ENCODE results near the gene GOLPH3. TPM values are rescaled to one million over a fixed set of nuclear protein-coding genes. Genes with fewer than 3 reads are reported as not detected.

The GOLPH3 gene
- total and polyA plus RNA-seq, 2 of the 8 experiments (the other 6 are each of a cell fraction or from before 2014, with no cell fraction given) = 53.7 to 93.6 TPM

DNA sequence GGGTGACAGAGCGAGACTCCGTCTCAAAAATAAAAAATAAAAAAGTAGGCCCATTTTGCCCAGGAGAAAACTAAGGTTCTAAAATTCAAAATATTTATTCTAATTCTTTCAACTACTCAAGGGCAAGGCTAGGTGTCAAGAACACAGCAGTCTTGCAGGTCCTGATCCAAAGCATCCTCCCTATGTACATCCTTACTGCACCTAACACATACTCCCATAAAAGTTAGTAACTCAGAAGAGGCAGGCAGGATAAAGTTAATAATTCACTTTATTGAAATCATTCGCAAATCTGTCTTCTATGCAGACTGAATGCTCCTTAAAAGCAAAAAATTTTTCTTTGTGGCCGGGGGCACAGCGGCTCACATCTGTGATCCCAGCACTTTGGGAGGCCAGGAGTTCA lies 11.1 kb downstream of the GOLPH3 start:
- POLR2A ChIA-PET (ENCODE audit: partially characterized antibody) = interaction anchor here (1.2 to 2.8 kb wide), 2 partner anchors 10 to 22 kb away, joined by 3 to 14 read pairs; partner anchors contain the start of gene GOLPH3
- no peaks in the 10 kb centered on the region for H3K27me3 ChIP-seq (replicated peaks in 1 of 4; ENCODE audit: control insufficient read depth in 3 of 4, extremely low read depth in 1 of 4, insufficient read depth in 3 of 4, low read length in 3 of 4)
- no peak overlapping the region for H4K91ac ChIP-seq (replicated peaks; ENCODE audit: insufficient read length, low read length)
- H2BK120ac ChIP-seq (replicated peaks; ENCODE audit: low read depth, low read length) = no peak overlapping the region
- no peak overlapping the region for H3K56ac ChIP-seq (replicated peaks; ENCODE audit: insufficient read length, low read depth, low read length)
- no peak overlapping the region for H2BK15ac ChIP-seq (ENCODE audit: low read length)
- H3K4me1 ChIP-seq (replicated peaks in 1 of 4; ENCODE audit: control insufficient read depth in 3 of 4, insufficient read depth in 4 of 4, low read length in 3 of 4) = peaks cover 0 to 3% (median 0%) of the 10 kb centered on the region in 4 experiments; a peak in 1 of 7 replicates
- no peak overlapping the region for H3K4me3 ChIP-seq (ENCODE audit: extremely low read depth in 1 of 4, insufficient read depth in 2 of 4, low read depth in 3 of 4, low read length in 4 of 4)
- no peak overlapping the region for H4K5ac ChIP-seq (ENCODE audit: insufficient read length, low read depth, low read length)
- no peak overlapping the region for H3K27ac ChIP-seq (ENCODE audit: low read depth, low read length)
- H3K23ac ChIP-seq (ENCODE audit: insufficient read length) = no peak overlapping the region
- no peak for DNase-seq (ENCODE audit: low read depth in 1 of 2, low spot score in 2 of 2)
- H3K14ac ChIP-seq (ENCODE audit: insufficient read length) = no peak overlapping the region
- no peak overlapping the region for H2AFZ ChIP-seq (ENCODE audit: low read length)
- H2BK12ac ChIP-seq (ENCODE audit: low read depth, low read length) = no peak overlapping the region
- no peak overlapping the region for H3K4ac ChIP-seq (replicated peaks; ENCODE audit: insufficient read length, low read depth, low read length)
- 95% methylated on average over 5 of the region's 5 CpGs; no CpG with 5 or more reads in 1 of the 2 experiments for WGBS, 2 experiments (ENCODE audit: extremely low coverage in 1 of 2, insufficient coverage in 1 of 2, insufficient read length in 1 of 2, insufficient replicate concordance in 2 of 2, low coverage in 1 of 2, low lambda C conversion rate in 2 of 2, missing lambda C conversion rate in 1 of 2)
- no peak overlapping the region for H3K18ac ChIP-seq (ENCODE audit: extremely low read depth, low read length)
- peaks cover 6% of the 10 kb centered on the region for H3K79me1 ChIP-seq (ENCODE audit: low read depth, low read length)
- no peak overlapping the region for H2BK5ac ChIP-seq (ENCODE audit: low read depth, low read length)
- CTCF ChIA-PET (ENCODE audit: partially characterized antibody) = interaction anchor here (1.0 kb wide), 1 partner anchor 30 kb away, joined by 3 read pairs; no protein-coding TSS in a partner anchor
- no peak for FAIRE-seq
- H3K9ac ChIP-seq (replicated peaks in 1 of 4; ENCODE audit: extremely low read depth in 1 of 4, low read depth in 3 of 4, low read length in 3 of 4) = no peak overlapping the region
- peaks cover 7 to 12% of the 10 kb centered on the region in 2 experiments for H4K20me1 ChIP-seq (replicated peaks in 1 of 2; ENCODE audit: control insufficient read depth in 1 of 2, insufficient read depth in 2 of 2, low read length in 2 of 2)
- H4K8ac ChIP-seq (ENCODE audit: extremely low read depth, insufficient read depth, low read length) = no peak overlapping the region
- peaks cover 5 to 24% (median 10%) of the 10 kb centered on the region in 4 experiments; a peak in 7 of 8 replicates for H3K36me3 ChIP-seq (ENCODE audit: control insufficient read depth in 2 of 4, insufficient read depth in 4 of 4, low read length in 3 of 4)
- no peaks in the 10 kb centered on the region; the same call in 1 of the 2 replicates for H3K23me2 ChIP-seq (ENCODE audit: low read depth, low read length)
- no peak overlapping the region for H3K4me2 ChIP-seq (ENCODE audit: insufficient read depth in 1 of 2, low read depth in 2 of 2, low read length in 2 of 2)
- peaks cover 18 to 93% of the 10 kb centered on the region in 2 experiments for H3K79me2 ChIP-seq (ENCODE audit: control insufficient read depth in 1 of 2, insufficient read depth in 2 of 2, low read length in 2 of 2)
- no peak overlapping the region for H2AK5ac ChIP-seq (ENCODE audit: low read depth, low read length)
- no peaks in the 10 kb centered on the region for H3K9me3 ChIP-seq (ENCODE audit: insufficient read depth in 2 of 2, low read depth in 1 of 2, low read length in 1 of 2)
- no peak overlapping the region for H2BK20ac ChIP-seq (ENCODE audit: low read length)
- TF ChIP-seq BRCA1 (IDR thresholded peaks at IDR 0.05; ENCODE audit: low read depth, low read length) = no peak
- TF ChIP-seq NANOG (IDR thresholded peaks at IDR 0.05; ENCODE audit: insufficient read depth, low read depth, low read length, poor library complexity, severe bottlenecking) = no peak
- no peak for TF ChIP-seq SIN3A (conservative IDR thresholded peaks at IDR 0.05 in 1 of 2, IDR thresholded peaks at IDR 0.05 in 1 of 2; ENCODE audit: low read depth in 1 of 2, low read length in 2 of 2)
- TF ChIP-seq, protein P1, sequence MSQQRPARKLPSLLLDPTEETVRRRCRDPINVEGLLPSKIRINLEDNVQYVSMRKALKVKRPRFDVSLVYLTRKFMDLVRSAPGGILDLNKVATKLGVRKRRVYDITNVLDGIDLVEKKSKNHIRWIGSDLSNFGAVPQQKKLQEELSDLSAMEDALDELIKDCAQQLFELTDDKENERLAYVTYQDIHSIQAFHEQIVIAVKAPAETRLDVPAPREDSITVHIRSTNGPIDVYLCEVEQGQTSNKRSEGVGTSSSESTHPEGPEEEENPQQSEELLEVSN (IDR thresholded peaks at IDR 0.05) = no peak
- no peak for TF ChIP-seq KDM4A (IDR thresholded peaks at IDR 0.05; ENCODE audit: low read depth, low read length, severe bottlenecking)
- no peak for TF ChIP-seq GTF2F1 (IDR thresholded peaks at IDR 0.05; ENCODE audit: borderline replicate concordance, low read depth, low read length)
- TF ChIP-seq, protein P2, sequence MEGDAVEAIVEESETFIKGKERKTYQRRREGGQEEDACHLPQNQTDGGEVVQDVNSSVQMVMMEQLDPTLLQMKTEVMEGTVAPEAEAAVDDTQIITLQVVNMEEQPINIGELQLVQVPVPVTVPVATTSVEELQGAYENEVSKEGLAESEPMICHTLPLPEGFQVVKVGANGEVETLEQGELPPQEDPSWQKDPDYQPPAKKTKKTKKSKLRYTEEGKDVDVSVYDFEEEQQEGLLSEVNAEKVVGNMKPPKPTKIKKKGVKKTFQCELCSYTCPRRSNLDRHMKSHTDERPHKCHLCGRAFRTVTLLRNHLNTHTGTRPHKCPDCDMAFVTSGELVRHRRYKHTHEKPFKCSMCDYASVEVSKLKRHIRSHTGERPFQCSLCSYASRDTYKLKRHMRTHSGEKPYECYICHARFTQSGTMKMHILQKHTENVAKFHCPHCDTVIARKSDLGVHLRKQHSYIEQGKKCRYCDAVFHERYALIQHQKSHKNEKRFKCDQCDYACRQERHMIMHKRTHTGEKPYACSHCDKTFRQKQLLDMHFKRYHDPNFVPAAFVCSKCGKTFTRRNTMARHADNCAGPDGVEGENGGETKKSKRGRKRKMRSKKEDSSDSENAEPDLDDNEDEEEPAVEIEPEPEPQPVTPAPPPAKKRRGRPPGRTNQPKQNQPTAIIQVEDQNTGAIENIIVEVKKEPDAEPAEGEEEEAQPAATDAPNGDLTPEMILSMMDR (IDR thresholded peaks at IDR 0.05; ENCODE audit: control extremely low read depth in 1 of 3, insufficient read depth in 1 of 3, low read depth in 1 of 3, low read length in 3 of 3) = no peak
- TF ChIP-seq GABPA (IDR thresholded peaks at IDR 0.05; ENCODE audit: borderline replicate concordance, insufficient read depth, low read length) = no peak
- no peak for TF ChIP-seq RNF2 (IDR thresholded peaks at IDR 0.05; ENCODE audit: borderline replicate concordance, low read depth, low read length, missing control alignments, poor library complexity, severe bottlenecking)

Data from H1 (cell line).